ENCODE data around the gene RTCB. TPM values are rescaled to one million over a fixed set of nuclear protein-coding genes. Genes with fewer than 3 reads are reported as not detected.

Gene RTCB
- 10 to 100 TPM; 53.0 to 57.2 TPM for total RNA-seq

- peaks cover 3% of the 10 kb centered on the region for H3K27me3 Mint-ChIP-seq
- peaks cover 43% of the 10 kb centered on the region for H3K4me1 Mint-ChIP-seq
- H3K27ac Mint-ChIP-seq = peak within 1 kb of the TSS; percentile 93
- ATAC-seq (ENCODE audit: low read depth) (peak; percentile 89), DNase-seq (peak; percentile 93)
- H3K36me3 Mint-ChIP-seq = peaks cover 22% of the 10 kb centered on the region
- no peaks in the 10 kb centered on the region for H3K9me3 Mint-ChIP-seq
- POLR2A ChIA-PET = interaction anchor here (3.3 kb wide), 1 partner anchor 63 kb away, joined by 30 read pairs; the partner anchor contains the start of gene FBXO7
- H3K4me3 Mint-ChIP-seq = peak within 1 kb of the TSS; percentile 95
Measured at GRCh38 chr22:32411829-32412592, at the start of gene RTCB. Gene RTCB (minus strand): TSS chr22:32412247. CDS start chr22:32412156, 91 bp downstream.

GRCh38 chr22:32457031-32457430 lies 45.0 kb upstream of the RTCB start:
- Mint-ChIP-seq H3K27ac (no peak overlapping the region), H3K27me3 (peaks cover 26% of the 10 kb centered on the region), H3K4me1 (peaks cover 11% of the 10 kb centered on the region), H3K4me3 (no peak overlapping the region), H3K36me3 (no peaks in the 10 kb centered on the region), H3K9me3 (no peaks in the 10 kb centered on the region)
- POLR2A ChIA-PET = no interaction called here
- ATAC-seq (ENCODE audit: low read depth) (no peak), DNase-seq (no peak)

GRCh38 chr22:32448980-32449379 lies 36.9 kb upstream of the RTCB start:
- ATAC-seq (ENCODE audit: low read depth) (no peak), DNase-seq (no peak)
- no peaks in the 10 kb centered on the region for H3K36me3 Mint-ChIP-seq
- H3K27ac Mint-ChIP-seq = no peak overlapping the region
- H3K4me1 Mint-ChIP-seq = no peaks in the 10 kb centered on the region
- no peak overlapping the region for H3K4me3 Mint-ChIP-seq
- peaks cover 13% of the 10 kb centered on the region for H3K27me3 Mint-ChIP-seq
- H3K9me3 Mint-ChIP-seq = no peaks in the 10 kb centered on the region
- POLR2A ChIA-PET = no interaction called here

GRCh38 chr22:32446321-32446720 lies 34.3 kb upstream of the RTCB start:
- H3K27ac Mint-ChIP-seq = no peak overlapping the region
- no peak overlapping the region for H3K4me3 Mint-ChIP-seq
- ATAC-seq (ENCODE audit: low read depth) (no peak), DNase-seq (no peak)
- H3K4me1 Mint-ChIP-seq = no peaks in the 10 kb centered on the region
- no peaks in the 10 kb centered on the region for H3K36me3 Mint-ChIP-seq
- H3K9me3 Mint-ChIP-seq = no peaks in the 10 kb centered on the region
- H3K27me3 Mint-ChIP-seq = peaks cover 7% of the 10 kb centered on the region
- POLR2A ChIA-PET = no interaction called here

- no peak for ATAC-seq (ENCODE audit: low read depth)
- H3K36me3 Mint-ChIP-seq = no peaks in the 10 kb centered on the region
- no peaks in the 10 kb centered on the region for H3K4me1 Mint-ChIP-seq
- no peak for DNase-seq
- H3K27me3 Mint-ChIP-seq = peaks cover 7% of the 10 kb centered on the region
- POLR2A ChIA-PET = no interaction called here
- H3K4me3 Mint-ChIP-seq = no peak overlapping the region
- H3K27ac Mint-ChIP-seq = no peak overlapping the region
- no peaks in the 10 kb centered on the region for H3K9me3 Mint-ChIP-seq
Measured at GRCh38 chr22:32444068-32444467, 32.0 kb upstream of the RTCB start.

- ATAC-seq (ENCODE audit: low read depth) (no peak), DNase-seq (no peak)
- H3K27ac Mint-ChIP-seq = no peak overlapping the region
- H3K9me3 Mint-ChIP-seq = no peaks in the 10 kb centered on the region
- H3K4me1 Mint-ChIP-seq = no peaks in the 10 kb centered on the region
- POLR2A ChIA-PET = no interaction called here
- peaks cover 9% of the 10 kb centered on the region for H3K27me3 Mint-ChIP-seq
- H3K36me3 Mint-ChIP-seq = no peaks in the 10 kb centered on the region
- H3K4me3 Mint-ChIP-seq = no peak overlapping the region
Measured at GRCh38 chr22:32430352-32430751, 18.3 kb upstream of the RTCB start.

GRCh38 chr22:32426881-32427280 lies 14.8 kb upstream of the RTCB start:
- no peaks in the 10 kb centered on the region for H3K4me1 Mint-ChIP-seq
- no peak overlapping the region for H3K27ac Mint-ChIP-seq
- ATAC-seq (ENCODE audit: low read depth) (no peak), DNase-seq (no peak)
- H3K4me3 Mint-ChIP-seq = no peak overlapping the region
- no peaks in the 10 kb centered on the region for H3K36me3 Mint-ChIP-seq
- POLR2A ChIA-PET = no interaction called here
- H3K9me3 Mint-ChIP-seq = no peaks in the 10 kb centered on the region
- H3K27me3 Mint-ChIP-seq = peaks cover 26% of the 10 kb centered on the region

GRCh38 chr22:32423664-32424063 lies 11.6 kb upstream of the RTCB start:
- ATAC-seq (ENCODE audit: low read depth) (no peak), DNase-seq (no peak)
- Mint-ChIP-seq H3K36me3 (no peaks in the 10 kb centered on the region), H3K9me3 (no peaks in the 10 kb centered on the region), H3K27ac (no peak overlapping the region), H3K4me3 (no peak overlapping the region), H3K4me1 (no peaks in the 10 kb centered on the region), H3K27me3 (peaks cover 35% of the 10 kb centered on the region)
- POLR2A ChIA-PET = no interaction called here

GRCh38 chr22:32422062-32422461 lies 10.0 kb upstream of the RTCB start:
- DNase-seq (no peak), ATAC-seq (ENCODE audit: low read depth) (no peak)
- Mint-ChIP-seq H3K27ac (no peak overlapping the region), H3K36me3 (no peaks in the 10 kb centered on the region), H3K9me3 (no peaks in the 10 kb centered on the region), H3K4me3 (no peak overlapping the region), H3K4me1 (no peaks in the 10 kb centered on the region), H3K27me3 (peaks cover 34% of the 10 kb centered on the region)
- POLR2A ChIA-PET = no interaction called here

- Mint-ChIP-seq H3K4me1 (no peaks in the 10 kb centered on the region), H3K9me3 (no peaks in the 10 kb centered on the region), H3K36me3 (no peaks in the 10 kb centered on the region), H3K27me3 (peaks cover 34% of the 10 kb centered on the region), H3K4me3 (no peak overlapping the region), H3K27ac (no peak overlapping the region)
- POLR2A ChIA-PET = no interaction called here
- no peak for DNase-seq
- no peak for ATAC-seq (ENCODE audit: low read depth)
Measured at GRCh38 chr22:32421484-32421883, 9.4 kb upstream of the RTCB start.

- POLR2A ChIA-PET = no interaction called here
- no peak overlapping the region for H3K4me3 Mint-ChIP-seq
- ATAC-seq (ENCODE audit: low read depth) (no peak), DNase-seq (no peak)
- no peaks in the 10 kb centered on the region for H3K36me3 Mint-ChIP-seq
- H3K27me3 Mint-ChIP-seq = peaks cover 25% of the 10 kb centered on the region
- H3K4me1 Mint-ChIP-seq = peaks cover 3% of the 10 kb centered on the region
- no peaks in the 10 kb centered on the region for H3K9me3 Mint-ChIP-seq
- no peak overlapping the region for H3K27ac Mint-ChIP-seq
Measured at GRCh38 chr22:32417906-32418305, 5.9 kb upstream of the RTCB start.

GRCh38 chr22:32416556-32417085 lies 4.6 kb upstream of the RTCB start:
- no peaks in the 10 kb centered on the region for H3K9me3 Mint-ChIP-seq
- POLR2A ChIA-PET = no interaction called here
- peaks cover 13% of the 10 kb centered on the region for H3K4me1 Mint-ChIP-seq
- H3K27ac Mint-ChIP-seq = no peak overlapping the region
- DNase-seq = no peak
- no peaks in the 10 kb centered on the region for H3K36me3 Mint-ChIP-seq
- H3K27me3 Mint-ChIP-seq = peaks cover 13% of the 10 kb centered on the region
- no peak overlapping the region for H3K4me3 Mint-ChIP-seq
- no peak for ATAC-seq (ENCODE audit: low read depth)

GRCh38 chr22:32414191-32414590 lies 2.1 kb upstream of the RTCB start:
- no peak overlapping the region for H3K27ac Mint-ChIP-seq
- H3K4me3 Mint-ChIP-seq = no peak overlapping the region
- H3K36me3 Mint-ChIP-seq = peaks cover 4% of the 10 kb centered on the region
- H3K27me3 Mint-ChIP-seq = peaks cover 9% of the 10 kb centered on the region
- DNase-seq (no peak), ATAC-seq (ENCODE audit: low read depth) (no peak)
- H3K9me3 Mint-ChIP-seq = no peaks in the 10 kb centered on the region
- peaks cover 27% of the 10 kb centered on the region for H3K4me1 Mint-ChIP-seq
- POLR2A ChIA-PET = no interaction called here

- H3K4me3 Mint-ChIP-seq = no peak overlapping the region
- POLR2A ChIA-PET = no interaction called here
- no peak overlapping the region for H3K27ac Mint-ChIP-seq
Measured at GRCh38 chr22:32413719-32414118, 1.7 kb upstream of the RTCB start.

More at GRCh38 chr22:32413719-32414118, 1.7 kb upstream of the RTCB start:
- Mint-ChIP-seq H3K4me1 (peaks cover 30% of the 10 kb centered on the region), H3K36me3 (peaks cover 7% of the 10 kb centered on the region), H3K27me3 (peaks cover 7% of the 10 kb centered on the region), H3K9me3 (no peaks in the 10 kb centered on the region)
- no peak for ATAC-seq (ENCODE audit: low read depth)
- no peak for DNase-seq

Data from activated naive CD8-positive, alpha-beta T cell treated with anti-CD3 and anti-CD28 coated beads, Interleukin-2, amount 10 ng/mL, durations not matched to agents 7 days and 5 days (primary cell).